ENCODE measurements around the gene GGT7. TPM values are rescaled to one million over a fixed set of nuclear protein-coding genes. Genes with fewer than 3 reads are reported as not detected.

Gene GGT7
- total and polyA plus RNA-seq, 9 of the 15 experiments (the other 6 are each of a cell fraction or from before 2014, with no cell fraction given): 0.04 to 18.3 (median 5.9) TPM

GRCh38 chr20:34824806-34825529 is 47.7 kb downstream of the GGT7 start (continued):
- TF ChIP-seq CBX3 (IDR thresholded peaks at IDR 0.05; ENCODE audit: borderline replicate concordance in 1 of 2, low read length in 2 of 2): no peak
- TF ChIP-seq SPI1 (IDR thresholded peaks at IDR 0.05; ENCODE audit: borderline replicate concordance, low read depth, low read length): no peak
- TF ChIP-seq CLOCK (CRISPR knock-in tag; IDR thresholded peaks at IDR 0.05; ENCODE audit: borderline replicate concordance): no peak
- no peak for TF ChIP-seq GABPB1 (CRISPR knock-in tag; IDR thresholded peaks at IDR 0.05)
- no peak; the same call in 1 of the 2 replicates for TF ChIP-seq EP400 (IDR thresholded peaks at IDR 0.05)
- peak; percentile 48; the same call in 1 of the 2 replicates for TF ChIP-seq CEBPG (CRISPR knock-in tag; IDR thresholded peaks at IDR 0.05)
- no peak for TF ChIP-seq CEBPG (tag; conservative IDR thresholded peaks at IDR 0.05 in 1 of 2, IDR thresholded peaks at IDR 0.05 in 1 of 2)
- no peak for TF ChIP-seq ZFP30 (CRISPR knock-in tag; IDR thresholded peaks at IDR 0.05; ENCODE audit: borderline replicate concordance)
- no peak for TF ChIP-seq PTBP1 (IDR thresholded peaks at IDR 0.05; ENCODE audit: low read depth, low read length)
- TF ChIP-seq ZNF280A (IDR thresholded peaks at IDR 0.05; ENCODE audit: low read depth, partially characterized antibody): no peak
- no peak for TF ChIP-seq BDP1 (IDR thresholded peaks at IDR 0.05; ENCODE audit: insufficient read depth, insufficient read length)
- no peak for TF ChIP-seq ZNF445 (CRISPR knock-in tag; IDR thresholded peaks at IDR 0.05; ENCODE audit: low read depth)
- no peak for TF ChIP-seq RFX7 (CRISPR knock-in tag; IDR thresholded peaks at IDR 0.05)
